ENCODE results near the gene LAMC1.
A peak's percentile ranks its signal among the peaks of the same experiment; 100 is the strongest.

LAMC1 gene

GRCh38 chr1:183027791-183028190 lies 4.6 kb downstream of the LAMC1 start:
- H3K27ac Mint-ChIP-seq = no peak overlapping the region
- H3K4me3 Mint-ChIP-seq = no peak overlapping the region
- DNase-seq (ENCODE audit: low spot score in 2 of 2) (no peak), ATAC-seq (no peak)
- H3K9me3 Mint-ChIP-seq = no peaks in the 10 kb centered on the region
- H3K4me1 Mint-ChIP-seq = peaks cover 11% of the 10 kb centered on the region
- no peaks in the 10 kb centered on the region for H3K36me3 Mint-ChIP-seq

GRCh38 chr1:183029591-183030000 lies 6.4 kb downstream of the LAMC1 start:
- no peaks in the 10 kb centered on the region for H3K36me3 Mint-ChIP-seq
- ATAC-seq (no peak), DNase-seq (ENCODE audit: low spot score in 2 of 2) (no peak)
- H3K4me3 Mint-ChIP-seq = no peak overlapping the region
- H3K4me1 Mint-ChIP-seq = peaks cover 2% of the 10 kb centered on the region
- H3K9me3 Mint-ChIP-seq = no peaks in the 10 kb centered on the region
- H3K27ac Mint-ChIP-seq = no peak overlapping the region

- no peak overlapping the region for H3K27ac Mint-ChIP-seq
- H3K4me3 Mint-ChIP-seq = no peak overlapping the region
- no peaks in the 10 kb centered on the region for H3K36me3 Mint-ChIP-seq
- ATAC-seq (no peak), DNase-seq (ENCODE audit: low spot score in 2 of 2) (no peak)
- H3K4me1 Mint-ChIP-seq = no peaks in the 10 kb centered on the region
- H3K9me3 Mint-ChIP-seq = no peaks in the 10 kb centered on the region
These were observed 6.8 kb downstream of the LAMC1 start for GRCh38 chr1:183030053-183030452.

GRCh38 chr1:183032122-183032921 lies 9.1 kb downstream of the LAMC1 start:
- DNase-seq (ENCODE audit: low spot score in 2 of 2) (no peak), ATAC-seq (peak; percentile 65)
- Mint-ChIP-seq H3K9me3 (no peaks in the 10 kb centered on the region), H3K36me3 (no peaks in the 10 kb centered on the region), H3K27ac (no peak overlapping the region), H3K4me3 (no peak overlapping the region), H3K4me1 (no peaks in the 10 kb centered on the region)

- no peaks in the 10 kb centered on the region for H3K9me3 Mint-ChIP-seq
- H3K4me3 Mint-ChIP-seq = no peak overlapping the region
- H3K27ac Mint-ChIP-seq = no peak overlapping the region
- no peaks in the 10 kb centered on the region for H3K36me3 Mint-ChIP-seq
- DNase-seq (ENCODE audit: low spot score in 2 of 2) (no peak), ATAC-seq (no peak)
- no peaks in the 10 kb centered on the region for H3K4me1 Mint-ChIP-seq
These were observed 10.0 kb downstream of the LAMC1 start for GRCh38 chr1:183033205-183033604.

- DNase-seq (ENCODE audit: low spot score in 2 of 2) (no peak), ATAC-seq (no peak)
- H3K9me3 Mint-ChIP-seq = no peaks in the 10 kb centered on the region
- no peak overlapping the region for H3K4me3 Mint-ChIP-seq
- no peaks in the 10 kb centered on the region for H3K4me1 Mint-ChIP-seq
- H3K27ac Mint-ChIP-seq = no peak overlapping the region
- no peaks in the 10 kb centered on the region for H3K36me3 Mint-ChIP-seq
These were observed 11.5 kb downstream of the LAMC1 start for GRCh38 chr1:183034682-183035081.

- ATAC-seq (no peak), DNase-seq (ENCODE audit: low spot score in 2 of 2) (no peak)
- H3K9me3 Mint-ChIP-seq = no peaks in the 10 kb centered on the region
- no peaks in the 10 kb centered on the region for H3K36me3 Mint-ChIP-seq
- no peaks in the 10 kb centered on the region for H3K4me1 Mint-ChIP-seq
- H3K27ac Mint-ChIP-seq = no peak overlapping the region
- no peak overlapping the region for H3K4me3 Mint-ChIP-seq
These were observed 15.2 kb downstream of the LAMC1 start for GRCh38 chr1:183038333-183038866.

- no peaks in the 10 kb centered on the region for H3K9me3 Mint-ChIP-seq
- no peaks in the 10 kb centered on the region for H3K4me1 Mint-ChIP-seq
- no peak for DNase-seq (ENCODE audit: low spot score in 2 of 2)
- H3K27ac Mint-ChIP-seq = no peak overlapping the region
- ATAC-seq = no peak
- H3K4me3 Mint-ChIP-seq = no peak overlapping the region
- H3K36me3 Mint-ChIP-seq = no peaks in the 10 kb centered on the region
These were observed 15.7 kb downstream of the LAMC1 start for GRCh38 chr1:183038913-183039312.

GRCh38 chr1:183039330-183039729 lies 16.1 kb downstream of the LAMC1 start:
- Mint-ChIP-seq H3K4me1 (no peaks in the 10 kb centered on the region), H3K27ac (no peak overlapping the region), H3K36me3 (no peaks in the 10 kb centered on the region), H3K9me3 (no peaks in the 10 kb centered on the region), H3K4me3 (no peak overlapping the region)
- ATAC-seq (no peak), DNase-seq (ENCODE audit: low spot score in 2 of 2) (no peak)

- H3K4me3 Mint-ChIP-seq = no peak overlapping the region
- ATAC-seq (no peak), DNase-seq (ENCODE audit: low spot score in 2 of 2) (no peak)
- no peak overlapping the region for H3K27ac Mint-ChIP-seq
- H3K4me1 Mint-ChIP-seq = no peaks in the 10 kb centered on the region
- H3K36me3 Mint-ChIP-seq = no peaks in the 10 kb centered on the region
- H3K9me3 Mint-ChIP-seq = no peaks in the 10 kb centered on the region
These were observed 16.8 kb downstream of the LAMC1 start for GRCh38 chr1:183039985-183040447.

GRCh38 chr1:183040547-183040971 lies 17.3 kb downstream of the LAMC1 start:
- no peak for ATAC-seq
- Mint-ChIP-seq H3K27ac (no peak overlapping the region), H3K4me1 (no peaks in the 10 kb centered on the region), H3K9me3 (no peaks in the 10 kb centered on the region), H3K36me3 (no peaks in the 10 kb centered on the region), H3K4me3 (no peak overlapping the region)
- no peak for DNase-seq (ENCODE audit: low spot score in 2 of 2)

GRCh38 chr1:183043254-183043653 lies 20.0 kb downstream of the LAMC1 start:
- Mint-ChIP-seq H3K4me1 (no peaks in the 10 kb centered on the region), H3K27ac (no peak overlapping the region), H3K36me3 (no peaks in the 10 kb centered on the region), H3K4me3 (no peak overlapping the region), H3K9me3 (no peaks in the 10 kb centered on the region)
- no peak for DNase-seq (ENCODE audit: low spot score in 2 of 2)
- no peak for ATAC-seq

GRCh38 chr1:183043872-183044854 lies 20.9 kb downstream of the LAMC1 start:
- no peak overlapping the region for H3K27ac Mint-ChIP-seq
- no peaks in the 10 kb centered on the region for H3K36me3 Mint-ChIP-seq
- no peak overlapping the region for H3K4me3 Mint-ChIP-seq

GRCh38 chr1:183044893-183045649 lies 21.9 kb downstream of the LAMC1 start:
- Mint-ChIP-seq H3K27ac (no peak overlapping the region), H3K9me3 (no peaks in the 10 kb centered on the region), H3K36me3 (no peaks in the 10 kb centered on the region), H3K4me3 (no peak overlapping the region), H3K4me1 (no peaks in the 10 kb centered on the region)
- ATAC-seq (no peak), DNase-seq (ENCODE audit: low spot score in 2 of 2) (no peak)

More at GRCh38 chr1:183043872-183044854, 20.9 kb downstream of the LAMC1 start:
- H3K4me1 Mint-ChIP-seq = no peaks in the 10 kb centered on the region
- H3K9me3 Mint-ChIP-seq = no peaks in the 10 kb centered on the region
- ATAC-seq (no peak), DNase-seq (ENCODE audit: low spot score in 2 of 2) (no peak)

All from stimulated activated effector memory CD8-positive, alpha-beta T cell treated with anti-CD3 and anti-CD28 coated beads, Interleukin-12 subunit alpha, Interleukin-12 subunit beta, amount 100 ng/mL, for 72 hours (primary cell).